HEK293 (cell line): Measurements from ENCODE around the gene VPS13D.

ENCODE experiments used
- PRDM4 ChIP-seq: fragments of 450-650 bp; formaldehyde crosslinking; IDR thresholded peaks from 2 replicates; pipeline ENCODE4 v1.5.1; 2017; ENCODE audit warnings: missing biosample characterization, missing genetic modification characterization
- ZFP3 ChIP-seq: fragments of 450-650 bp; formaldehyde crosslinking; IDR thresholded peaks from 2 replicates; pipeline ENCODE4 v1.5.1; 2016; ENCODE audit warnings: low read depth, missing biosample characterization, missing genetic modification characterization

DNA sequence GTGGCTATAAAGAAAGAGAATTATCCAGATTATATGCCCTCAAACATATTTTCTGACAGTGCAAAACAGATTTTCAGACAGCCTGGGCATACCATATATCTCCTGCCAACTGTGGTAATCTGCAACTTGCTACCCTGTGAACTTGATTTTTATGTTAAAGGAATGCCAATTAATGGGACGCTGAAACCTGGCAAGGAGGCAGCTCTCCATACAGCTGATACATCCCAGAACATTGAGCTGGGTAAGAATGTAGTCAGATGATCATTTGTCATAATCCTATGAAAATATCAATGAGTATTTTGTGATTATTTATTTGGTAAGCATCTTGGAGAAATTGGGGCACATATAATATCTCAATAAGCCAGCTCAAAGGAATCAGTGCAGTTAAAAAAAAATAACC is 124.2 kb downstream of the VPS13D start:
- TF ChIP-seq PRDM4 (tag by site-specific recombination) = no peak
- no peak for TF ChIP-seq ZFP3 (tag by site-specific recombination)
